ENCODE measurements around the gene ATG4B.

The ATG4B gene

GRCh38 chr2:241639385-241639784, 1.9 kb downstream of the ATG4B start (continued):
- TF ChIP-seq PATZ1 (CRISPR knock-in tag; IDR thresholded peaks at IDR 0.05; ENCODE audit: borderline replicate concordance) = no peak
- no peak for TF ChIP-seq GLIS3 (CRISPR knock-in tag; IDR thresholded peaks at IDR 0.05)

GRCh38 chr2:241640165-241640795, 2.8 kb downstream of the ATG4B start:
- ATAC-seq = no peak
- TF ChIP-seq ESRRG (CRISPR knock-in tag; IDR thresholded peaks at IDR 0.05) = no peak
- no peak for TF ChIP-seq ISL1 (CRISPR knock-in tag; IDR thresholded peaks at IDR 0.05)
- no peak for TF ChIP-seq RARB (CRISPR knock-in tag; IDR thresholded peaks at IDR 0.05)
- TF ChIP-seq TCF4 (CRISPR knock-in tag; IDR thresholded peaks at IDR 0.05; ENCODE audit: borderline replicate concordance) = no peak
- TF ChIP-seq PATZ1 (CRISPR knock-in tag; IDR thresholded peaks at IDR 0.05; ENCODE audit: borderline replicate concordance) = no peak
- TF ChIP-seq CREB5 (CRISPR knock-in tag; IDR thresholded peaks at IDR 0.05; ENCODE audit: low read depth) = no peak
- no peak for TF ChIP-seq CSRNP3 (CRISPR knock-in tag; IDR thresholded peaks at IDR 0.05)
- no peak for TF ChIP-seq SNAI2 (CRISPR knock-in tag; IDR thresholded peaks at IDR 0.05)
- TF ChIP-seq ARNTL (CRISPR knock-in tag; IDR thresholded peaks at IDR 0.05; ENCODE audit: borderline replicate concordance, low read depth) = no peak
- no peak for TF ChIP-seq POU6F1 (CRISPR knock-in tag; IDR thresholded peaks at IDR 0.05; ENCODE audit: borderline replicate concordance, low read depth)
- TF ChIP-seq OSR1 (CRISPR knock-in tag; IDR thresholded peaks at IDR 0.05) = no peak
- TF ChIP-seq ZFP30 (CRISPR knock-in tag; IDR thresholded peaks at IDR 0.05) = no peak
- no peak for TF ChIP-seq ZFP3 (CRISPR knock-in tag; IDR thresholded peaks at IDR 0.05)
- TF ChIP-seq ZNF8 (CRISPR knock-in tag; IDR thresholded peaks at IDR 0.05) = no peak
- TF ChIP-seq ZNF565 (CRISPR knock-in tag; conservative IDR thresholded peaks at IDR 0.05; ENCODE audit: low read depth) = no peak
- no peak for TF ChIP-seq GLIS3 (CRISPR knock-in tag; IDR thresholded peaks at IDR 0.05)
- TF ChIP-seq TOX (CRISPR knock-in tag; IDR thresholded peaks at IDR 0.05; ENCODE audit: borderline replicate concordance) = no peak

- no peak for TF ChIP-seq ZC3H10 (CRISPR knock-in tag; IDR thresholded peaks at IDR 0.05)
- ATAC-seq = no peak
Measured at GRCh38 chr2:241641631-241642030, 4.1 kb downstream of the ATG4B start.

- ATAC-seq = no peak
- TF ChIP-seq TCF4 (CRISPR knock-in tag; IDR thresholded peaks at IDR 0.05; ENCODE audit: borderline replicate concordance) = no peak
- no peak for TF ChIP-seq ZFP30 (CRISPR knock-in tag; IDR thresholded peaks at IDR 0.05)
- TF ChIP-seq BACH2 (CRISPR knock-in tag; IDR thresholded peaks at IDR 0.05; ENCODE audit: borderline replicate concordance) = no peak
- no peak for TF ChIP-seq GLIS3 (CRISPR knock-in tag; IDR thresholded peaks at IDR 0.05)
- no peak for TF ChIP-seq ZFP3 (CRISPR knock-in tag; IDR thresholded peaks at IDR 0.05)
- no peak for TF ChIP-seq PPARA (CRISPR knock-in tag; IDR thresholded peaks at IDR 0.05; ENCODE audit: borderline replicate concordance)
- no peak for TF ChIP-seq ZNF565 (CRISPR knock-in tag; conservative IDR thresholded peaks at IDR 0.05; ENCODE audit: low read depth)
- no peak for TF ChIP-seq CSRNP3 (CRISPR knock-in tag; IDR thresholded peaks at IDR 0.05)
- TF ChIP-seq CREB5 (CRISPR knock-in tag; IDR thresholded peaks at IDR 0.05; ENCODE audit: low read depth) = no peak
- TF ChIP-seq ZC3H10 (CRISPR knock-in tag; IDR thresholded peaks at IDR 0.05) = no peak
Measured at GRCh38 chr2:241645056-241645914, 7.8 kb downstream of the ATG4B start.

Measured in SK-N-SH treated with all-trans-retinoic acid at 6 μM for 48 hours (cell line).